Astrocyte (in vitro differentiated cells and primary cell): Measurements from ENCODE around the gene PDZK1. TPM values are rescaled to one million over a fixed set of nuclear protein-coding genes. Genes with fewer than 3 reads are reported as not detected.

ENCODE experiments used
- DNase-seq: peaks from one replicate; pipeline ENCODE4 v3.0.0-alpha.2; 2010; ENCODE audit warnings: low read depth
- FAIRE-seq: peaks from 2 replicates; lab custom pipeline; 2011; peaks lifted over from hg19 to GRCh38; lab: Jason Lieb, UNC
- H2AFZ ChIP-seq: 2 replicates; pipeline ENCODE4 v1.6.0; 2012; ENCODE audit warnings: low read depth, low read length, inconsistent platforms
- H3K27ac ChIP-seq: 2 replicates; pipeline ENCODE4 v1.5.1; 2011; ENCODE audit warnings: low read depth, low read length, inconsistent platforms
- H3K27me3 ChIP-seq: 2 replicates; pipeline ENCODE4 v1.6.0; 2011; ENCODE audit warnings: low read length, inconsistent platforms; ENCODE audit not compliant: insufficient read depth
- H3K36me3 ChIP-seq: 2 replicates; pipeline ENCODE4 v1.5.1; 2011; ENCODE audit warnings: low read length, inconsistent platforms; ENCODE audit not compliant: insufficient read depth
- H3K4me1 ChIP-seq: 2 replicates; pipeline ENCODE4 v1.5.1; 2011; ENCODE audit warnings: low read length, inconsistent platforms; ENCODE audit not compliant: insufficient read depth
- H3K4me2 ChIP-seq: 2 replicates; pipeline ENCODE4 v1.6.0; 2012; ENCODE audit warnings: low read length, inconsistent platforms
- H3K4me3 ChIP-seq: 2 replicates; pipeline ENCODE4 v1.5.1; 2011; ENCODE audit warnings: low read depth, mild to moderate bottlenecking, low read length, inconsistent platforms; ENCODE audit not compliant: insufficient read depth
- H3K79me2 ChIP-seq: 2 replicates; pipeline ENCODE4 v1.6.0; 2012; ENCODE audit warnings: mild to moderate bottlenecking, low read length, inconsistent platforms; ENCODE audit not compliant: insufficient read depth
- H3K9ac ChIP-seq: 2 replicates; pipeline ENCODE4 v1.6.0; 2012; ENCODE audit warnings: mild to moderate bottlenecking, low read length, inconsistent platforms
- H3K9me3 ChIP-seq: 2 replicates; pipeline ENCODE4 v1.5.1; 2012; ENCODE audit warnings: low read depth, mild to moderate bottlenecking, low read length, inconsistent platforms; ENCODE audit not compliant: insufficient read depth
- H4K20me1 ChIP-seq: 2 replicates; pipeline ENCODE4 v1.6.0; 2012; ENCODE audit warnings: low read length, inconsistent platforms; ENCODE audit not compliant: insufficient read depth
- H3K27ac Mint-ChIP-seq: one replicate; pipeline ENCODE4 v1.8.0; 2021; ENCODE audit warnings: mild to moderate bottlenecking, mixed read lengths; ENCODE audit not compliant: unreplicated experiment
- H3K27me3 Mint-ChIP-seq: one replicate; pipeline ENCODE4 v1.8.0; 2021; ENCODE audit warnings: low read depth, mixed read lengths; ENCODE audit not compliant: unreplicated experiment
- H3K36me3 Mint-ChIP-seq: one replicate; pipeline ENCODE4 v1.8.0; 2021; ENCODE audit warnings: low read depth, mixed read lengths; ENCODE audit not compliant: unreplicated experiment
- H3K4me1 Mint-ChIP-seq: one replicate; pipeline ENCODE4 v1.8.0; 2021; ENCODE audit warnings: low read depth, mixed read lengths; ENCODE audit not compliant: unreplicated experiment
- H3K4me3 Mint-ChIP-seq: one replicate; pipeline ENCODE4 v1.8.0; 2021; ENCODE audit warnings: mild to moderate bottlenecking, moderate library complexity, mixed read lengths; ENCODE audit not compliant: unreplicated experiment
- H3K9me3 Mint-ChIP-seq: one replicate; pipeline ENCODE4 v1.8.0; 2021; ENCODE audit warnings: mild to moderate bottlenecking, mixed read lengths; ENCODE audit not compliant: unreplicated experiment
- EZH2 ChIP-seq: IDR thresholded peaks from 2 replicates; pipeline ENCODE4 v1.6.1; 2012; ENCODE audit warnings: mild to moderate bottlenecking, low read length, inconsistent platforms; ENCODE audit not compliant: insufficient read depth
- total RNA-seq: library from RNA; stranded (reverse); gene quantifications from 2 replicates; pipeline ENCODE4 v1.2.1, GENCODE V29; 2021
- TF ChIP-seq, protein P1 (sequence below): IDR thresholded peaks from 2 replicates; pipeline ENCODE4 v1.5.1; 2011; ENCODE audit warnings: low read depth, mild to moderate bottlenecking, inconsistent platforms, low read length, moderate library complexity; ENCODE audit not compliant: insufficient read depth

PDZK1 gene
- total RNA-seq, 1 donor from 2014 or later, result 0.68 TPM

DNA sequence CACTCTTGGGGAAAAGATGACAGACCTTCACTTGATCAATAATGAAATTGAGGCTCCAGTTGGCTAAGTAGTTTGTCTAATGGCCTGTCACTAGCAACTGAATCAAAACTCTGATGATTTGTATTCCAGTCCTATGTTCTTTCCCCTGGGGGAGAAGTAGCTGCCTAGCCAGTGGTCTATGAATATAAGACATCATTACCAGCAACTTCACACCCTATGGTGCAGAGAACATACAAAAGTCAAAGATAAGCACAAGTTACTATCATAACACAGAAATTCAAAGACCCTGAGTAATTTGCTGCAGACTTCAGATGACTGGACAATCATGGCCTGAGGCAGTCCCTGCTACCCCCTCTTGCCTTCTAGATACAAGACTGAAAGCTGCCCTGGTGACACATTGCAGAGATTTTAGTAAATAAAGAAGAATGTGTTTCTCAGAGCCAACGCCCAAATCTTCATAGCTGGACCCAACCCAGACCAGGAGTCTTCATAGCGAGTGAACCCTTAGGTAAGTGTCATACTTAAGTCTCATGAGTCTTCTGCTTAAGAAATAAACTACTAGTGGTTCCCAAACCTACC lies 993 bp downstream of the PDZK1 start:
- Mint-ChIP-seq H3K36me3 (no peaks in the 10 kb centered on the region), H3K4me1 (peaks cover 24% of the 10 kb centered on the region), H3K4me3 (no peak overlapping the region), H3K27me3 (peaks cover 2% of the 10 kb centered on the region), H3K27ac (peak overlapping the region; percentile 20), H3K9me3 (no peaks in the 10 kb centered on the region)
- TF ChIP-seq, protein P1, sequence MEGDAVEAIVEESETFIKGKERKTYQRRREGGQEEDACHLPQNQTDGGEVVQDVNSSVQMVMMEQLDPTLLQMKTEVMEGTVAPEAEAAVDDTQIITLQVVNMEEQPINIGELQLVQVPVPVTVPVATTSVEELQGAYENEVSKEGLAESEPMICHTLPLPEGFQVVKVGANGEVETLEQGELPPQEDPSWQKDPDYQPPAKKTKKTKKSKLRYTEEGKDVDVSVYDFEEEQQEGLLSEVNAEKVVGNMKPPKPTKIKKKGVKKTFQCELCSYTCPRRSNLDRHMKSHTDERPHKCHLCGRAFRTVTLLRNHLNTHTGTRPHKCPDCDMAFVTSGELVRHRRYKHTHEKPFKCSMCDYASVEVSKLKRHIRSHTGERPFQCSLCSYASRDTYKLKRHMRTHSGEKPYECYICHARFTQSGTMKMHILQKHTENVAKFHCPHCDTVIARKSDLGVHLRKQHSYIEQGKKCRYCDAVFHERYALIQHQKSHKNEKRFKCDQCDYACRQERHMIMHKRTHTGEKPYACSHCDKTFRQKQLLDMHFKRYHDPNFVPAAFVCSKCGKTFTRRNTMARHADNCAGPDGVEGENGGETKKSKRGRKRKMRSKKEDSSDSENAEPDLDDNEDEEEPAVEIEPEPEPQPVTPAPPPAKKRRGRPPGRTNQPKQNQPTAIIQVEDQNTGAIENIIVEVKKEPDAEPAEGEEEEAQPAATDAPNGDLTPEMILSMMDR, result no peak
- TF ChIP-seq EZH2, result no peak
- Histone ChIP-seq H3K79me2 (no peaks in the 10 kb centered on the region), H2AFZ (no peak overlapping the region), H3K9me3 (no peaks in the 10 kb centered on the region), H3K4me1 (peaks cover 8% of the 10 kb centered on the region), H3K4me3 (no peak overlapping the region), H3K9ac (no peak overlapping the region), H3K36me3 (no peaks in the 10 kb centered on the region), H4K20me1 (no peaks in the 10 kb centered on the region), H3K4me2 (peak overlapping the region; percentile 14), H3K27ac (no peak overlapping the region), H3K27me3 (no peaks in the 10 kb centered on the region)
- FAIRE-seq, result no peak
- DNase-seq, result peak; percentile 30

DNA sequence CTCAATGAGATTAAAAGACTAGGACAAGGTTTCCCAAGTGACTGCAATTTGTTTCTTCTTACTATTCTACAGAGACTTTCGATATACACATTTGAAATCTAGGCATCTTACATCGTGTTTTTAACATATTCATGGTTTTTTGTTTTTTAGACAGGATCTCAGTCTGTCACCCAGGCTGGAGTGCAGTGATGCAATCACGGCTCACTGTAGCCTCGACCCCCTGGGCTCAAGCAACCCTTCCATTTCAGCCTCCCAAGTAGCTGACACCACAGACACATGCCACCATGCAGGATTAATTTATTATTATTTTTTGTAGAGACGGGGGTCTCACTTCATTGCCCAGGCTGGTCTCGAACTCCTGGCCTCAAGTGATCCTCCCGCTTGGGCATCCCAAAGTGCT lies 1.5 kb downstream of the PDZK1 start:
- Histone ChIP-seq H3K4me3 (no peak overlapping the region), H3K4me1 (peaks cover 8% of the 10 kb centered on the region), H3K27me3 (no peaks in the 10 kb centered on the region), H3K9ac (no peak overlapping the region), H2AFZ (no peak overlapping the region), H3K4me2 (no peak overlapping the region), H3K79me2 (no peaks in the 10 kb centered on the region), H4K20me1 (no peaks in the 10 kb centered on the region), H3K36me3 (no peaks in the 10 kb centered on the region), H3K27ac (no peak overlapping the region), H3K9me3 (no peaks in the 10 kb centered on the region)
- no peak for TF ChIP-seq EZH2
- TF ChIP-seq, protein P1, result no peak
- H3K9me3 Mint-ChIP-seq, result no peaks in the 10 kb centered on the region
- DNase-seq (no peak), FAIRE-seq (no peak)
- peaks cover 23% of the 10 kb centered on the region for H3K4me1 Mint-ChIP-seq
- H3K27ac Mint-ChIP-seq, result no peak overlapping the region
- H3K36me3 Mint-ChIP-seq, result no peaks in the 10 kb centered on the region
- peaks cover 2% of the 10 kb centered on the region for H3K27me3 Mint-ChIP-seq
- H3K4me3 Mint-ChIP-seq, result no peak overlapping the region

DNA sequence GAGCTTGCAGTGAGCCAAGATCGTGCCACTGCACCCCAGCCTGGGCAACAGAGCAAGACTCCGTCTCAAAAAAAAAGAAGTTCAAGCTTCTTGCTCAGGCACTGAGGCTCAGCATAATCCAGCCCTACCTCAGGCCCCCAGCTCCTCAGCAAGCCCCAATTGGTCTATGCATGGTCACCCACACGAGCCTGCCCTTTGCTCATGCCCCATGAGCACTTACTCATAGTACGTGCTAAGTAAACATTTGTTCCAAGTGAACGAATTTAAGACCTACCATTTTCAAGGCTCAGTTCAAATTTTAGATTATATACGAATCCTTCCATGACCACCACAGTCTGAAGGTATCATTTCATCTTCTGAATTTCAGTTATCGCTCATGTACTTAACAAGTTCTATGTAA lies 4.3 kb downstream of the PDZK1 start:
- Histone ChIP-seq H3K4me2 (no peak overlapping the region), H3K9me3 (no peaks in the 10 kb centered on the region), H3K36me3 (no peaks in the 10 kb centered on the region), H3K4me1 (peaks cover 2% of the 10 kb centered on the region), H4K20me1 (no peaks in the 10 kb centered on the region), H3K79me2 (no peaks in the 10 kb centered on the region), H3K9ac (no peak overlapping the region), H3K27ac (no peak overlapping the region), H3K27me3 (no peaks in the 10 kb centered on the region), H3K4me3 (no peak overlapping the region), H2AFZ (no peak overlapping the region)
- Mint-ChIP-seq H3K27me3 (peaks cover 8% of the 10 kb centered on the region), H3K4me1 (peaks cover 17% of the 10 kb centered on the region), H3K4me3 (no peak overlapping the region), H3K36me3 (no peaks in the 10 kb centered on the region), H3K9me3 (no peaks in the 10 kb centered on the region), H3K27ac (no peak overlapping the region)
- FAIRE-seq, result no peak
- TF ChIP-seq, protein P1, result no peak
- TF ChIP-seq EZH2, result no peak
- no peak for DNase-seq
